AG04450 (cell line): Measurements from ENCODE around the gene JSRP1. TPM values are rescaled to one million over a fixed set of nuclear protein-coding genes. Genes with fewer than 3 reads are reported as not detected.

Experiments used
- CTCF ChIA-PET: fragments of 300-600, 350-600 bp; formaldehyde crosslinking; extraction: SDS; loops from one replicate; lab custom pipeline; 2022; ENCODE audit warnings: antibody characterized with exemption, inconsistent platforms; lab: Charles Lee
- POLR2A ChIA-PET: fragments of 350-600 bp; formaldehyde crosslinking; extraction: SDS; loops from one replicate; lab custom pipeline; 2021; ENCODE audit warnings: antibody characterized with exemption, inconsistent platforms; lab: Yijun Ruan, JAX
- DNase-seq: peaks from one replicate; pipeline ENCODE4 v3.0.0-alpha.2; 2011; ENCODE audit warnings: low read depth, low spot score
- H3K27ac ChIP-seq: one replicate; pipeline ENCODE4 v1.5.1; 2012; ENCODE audit warnings: low read depth, low read length, control low read depth
- H3K27me3 ChIP-seq: one replicate; pipeline ENCODE4 v1.6.0; 2012; ENCODE audit warnings: low read length; ENCODE audit not compliant: control insufficient read depth, insufficient read depth
- H3K4me3 ChIP-seq: 2 replicates; pipeline ENCODE4 v1.5.1; 2011; ENCODE audit warnings: mild to moderate bottlenecking, low read depth, low read length, control low read depth
- H3K9me3 ChIP-seq: 2 replicates; pipeline ENCODE4 v1.5.1; 2012; ENCODE audit warnings: low read length; ENCODE audit not compliant: control insufficient read depth, insufficient read depth
- polyA plus RNA-seq: library from polyadenylated mRNA; depleted of rRNA; stranded (reverse); fragments of >200 nt; gene quantifications from 2 replicates; pipeline ENCODE4 v1.2.3, GENCODE V29; 2011
- TF ChIP-seq, protein P1 (sequence below): IDR thresholded peaks from 2 replicates; pipeline ENCODE4 v1.5.1; 2011; ENCODE audit warnings: low read depth, low read length, control low read depth, inconsistent platforms

JSRP1 gene
- polyA plus RNA-seq, 1 experiment = not detected

- Histone ChIP-seq H3K4me3 (no peak overlapping the region), H3K9me3 (peaks cover 5% of the 10 kb centered on the region), H3K27me3 (no peaks in the 10 kb centered on the region), H3K27ac (no peak overlapping the region)
- CTCF ChIA-PET = no interaction called here
- POLR2A ChIA-PET = no interaction called here
- no peak for DNase-seq
- TF ChIP-seq, protein P1, sequence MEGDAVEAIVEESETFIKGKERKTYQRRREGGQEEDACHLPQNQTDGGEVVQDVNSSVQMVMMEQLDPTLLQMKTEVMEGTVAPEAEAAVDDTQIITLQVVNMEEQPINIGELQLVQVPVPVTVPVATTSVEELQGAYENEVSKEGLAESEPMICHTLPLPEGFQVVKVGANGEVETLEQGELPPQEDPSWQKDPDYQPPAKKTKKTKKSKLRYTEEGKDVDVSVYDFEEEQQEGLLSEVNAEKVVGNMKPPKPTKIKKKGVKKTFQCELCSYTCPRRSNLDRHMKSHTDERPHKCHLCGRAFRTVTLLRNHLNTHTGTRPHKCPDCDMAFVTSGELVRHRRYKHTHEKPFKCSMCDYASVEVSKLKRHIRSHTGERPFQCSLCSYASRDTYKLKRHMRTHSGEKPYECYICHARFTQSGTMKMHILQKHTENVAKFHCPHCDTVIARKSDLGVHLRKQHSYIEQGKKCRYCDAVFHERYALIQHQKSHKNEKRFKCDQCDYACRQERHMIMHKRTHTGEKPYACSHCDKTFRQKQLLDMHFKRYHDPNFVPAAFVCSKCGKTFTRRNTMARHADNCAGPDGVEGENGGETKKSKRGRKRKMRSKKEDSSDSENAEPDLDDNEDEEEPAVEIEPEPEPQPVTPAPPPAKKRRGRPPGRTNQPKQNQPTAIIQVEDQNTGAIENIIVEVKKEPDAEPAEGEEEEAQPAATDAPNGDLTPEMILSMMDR = no peak
These were observed 14.1 kb downstream of the JSRP1 start for GRCh38 chr19:2242092-2242537.

GRCh38 chr19:2240881-2241760 lies 15.1 kb downstream of the JSRP1 start:
- no peak for DNase-seq
- no peaks in the 10 kb centered on the region for H3K27me3 ChIP-seq
- ChIA-PET POLR2A (interaction anchor here (0.6 kb wide), 1 partner anchor 310 kb away, joined by 4 read pairs; no protein-coding TSS in a partner anchor), CTCF (interaction anchor here (1.0 to 1.7 kb wide), 2 partner anchors 74 to 85 kb away, joined by 3 to 7 read pairs; no protein-coding TSS in a partner anchor)
- peaks cover 5% of the 10 kb centered on the region for H3K9me3 ChIP-seq
- peak overlapping the region; percentile 4 for H3K4me3 ChIP-seq
- H3K27ac ChIP-seq = no peak overlapping the region
- TF ChIP-seq, protein P1 = no peak

DNA sequence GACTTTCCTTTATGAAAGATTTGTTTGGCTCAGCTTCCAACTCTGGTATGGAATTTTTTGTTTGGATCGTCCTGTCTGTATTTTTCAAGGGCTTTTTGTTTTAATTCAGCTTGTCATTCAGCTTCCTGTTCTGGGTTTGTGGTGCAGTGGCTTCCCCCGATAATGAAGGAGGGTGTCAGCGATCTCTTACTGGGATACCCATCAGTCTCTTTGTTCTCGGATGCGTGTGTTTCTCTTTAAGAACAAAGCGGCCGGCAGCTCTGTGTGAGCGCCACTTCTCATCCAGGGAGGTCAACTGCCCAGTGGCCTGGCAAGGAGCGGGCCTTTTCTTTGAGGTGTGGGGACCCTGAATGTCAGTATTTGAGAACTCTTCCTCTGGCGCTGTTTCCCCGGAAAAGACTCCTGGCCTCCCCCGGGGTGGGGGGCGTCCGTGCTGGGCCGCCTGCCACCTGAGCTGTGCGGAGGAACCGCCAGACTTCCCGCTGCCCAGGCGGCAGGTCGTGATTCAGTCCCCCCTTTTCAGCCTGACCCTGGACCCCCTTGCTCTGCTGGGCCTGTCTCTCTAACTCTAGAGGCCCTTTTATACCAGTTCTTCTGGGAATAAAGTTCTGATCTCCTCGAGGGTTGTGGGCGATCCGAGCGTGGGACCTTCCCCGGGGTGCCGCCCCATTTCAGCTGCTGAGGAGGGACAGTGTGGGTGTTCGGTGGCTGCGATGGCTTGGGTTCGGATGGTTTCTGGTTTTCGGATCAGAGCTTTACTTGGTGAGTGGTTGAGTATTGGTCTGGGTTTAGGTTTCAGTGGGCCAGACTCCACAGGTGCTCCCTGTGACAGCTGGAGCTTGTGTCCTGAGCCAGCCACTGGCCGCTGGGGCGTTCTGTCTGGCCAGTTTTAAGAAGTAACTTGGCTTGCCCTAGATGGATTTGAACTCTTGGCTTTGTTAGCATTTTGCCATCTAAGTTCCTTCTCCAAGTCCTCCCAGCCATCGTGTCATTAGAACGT lies 16.1 kb downstream of the JSRP1 start:
- ChIA-PET POLR2A (interaction anchor here (0.7 to 1.3 kb wide), 6 partner anchors 10 to 913 kb away, joined by 3 to 7 read pairs (median 4); no protein-coding TSS in a partner anchor), CTCF (interaction anchor here (1.0 to 2.8 kb wide), 3 partner anchors 76 to 84 kb away, joined by 3 to 14 read pairs (median 7); no protein-coding TSS in a partner anchor)
- H3K27ac ChIP-seq = peak overlapping the region; percentile 39
- TF ChIP-seq, protein P1 = no peak
- no peaks in the 10 kb centered on the region for H3K27me3 ChIP-seq
- DNase-seq = no peak
- peak overlapping the region; percentile 60 for H3K4me3 ChIP-seq
- peaks cover 5% of the 10 kb centered on the region for H3K9me3 ChIP-seq

DNA sequence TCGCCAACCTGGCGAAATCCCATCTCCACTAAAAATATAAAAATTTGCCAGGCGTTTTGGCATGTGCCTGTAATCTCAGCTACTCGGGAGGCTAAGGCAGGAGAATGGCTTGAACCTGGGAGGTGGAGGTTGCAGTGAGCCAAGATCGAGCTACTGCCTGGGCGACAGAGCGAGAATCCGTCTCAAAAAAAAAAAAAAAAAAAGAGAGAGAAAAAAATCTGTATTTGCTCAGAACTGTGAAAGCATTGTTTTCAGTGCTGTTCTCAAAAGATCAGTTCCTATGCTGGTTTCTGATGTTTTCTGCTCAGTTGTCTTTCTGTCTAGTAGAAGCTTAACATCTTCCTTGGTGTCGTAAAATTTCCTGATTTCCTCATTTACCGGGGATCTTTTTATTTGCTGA lies 17.0 kb downstream of the JSRP1 start:
- H3K9me3 ChIP-seq = peaks cover 5% of the 10 kb centered on the region
- peak overlapping the region; percentile 60 for H3K4me3 ChIP-seq
- no peaks in the 10 kb centered on the region for H3K27me3 ChIP-seq
- ChIA-PET POLR2A (interaction anchor here (0.7 to 1.3 kb wide), 6 partner anchors 10 to 912 kb away, joined by 3 to 7 read pairs (median 4); no protein-coding TSS in a partner anchor), CTCF (interaction anchor here (0.6 to 2.8 kb wide), 4 partner anchors 21 to 83 kb away, joined by 4 to 14 read pairs (median 6); no protein-coding TSS in a partner anchor)
- no peak for DNase-seq
- H3K27ac ChIP-seq = no peak overlapping the region
- TF ChIP-seq, protein P1 = no peak
